ENCODE measurements around the gene XXYLT1.

XXYLT1 gene

GRCh38 chr3:195070336-195070735 lies 200.6 kb downstream of the XXYLT1 start:
- Histone ChIP-seq H3K9ac (ENCODE audit: low read depth, low read length) (no peak overlapping the region), H3K36me3 (ENCODE audit: insufficient read depth, low read length) (peaks cover 6% of the 10 kb centered on the region), H3K9me3 (ENCODE audit: control insufficient read depth, insufficient read depth, low read length) (no peaks in the 10 kb centered on the region), H3K4me1 (ENCODE audit: insufficient read depth, low read length) (no peaks in the 10 kb centered on the region)

- Histone ChIP-seq H3K9me3 (ENCODE audit: control insufficient read depth, insufficient read depth, low read length) (no peaks in the 10 kb centered on the region), H3K36me3 (ENCODE audit: insufficient read depth, low read length) (peaks cover 6% of the 10 kb centered on the region), H3K9ac (ENCODE audit: low read depth, low read length) (no peak overlapping the region), H3K4me1 (ENCODE audit: insufficient read depth, low read length) (no peaks in the 10 kb centered on the region)
Measured at GRCh38 chr3:195069501-195070251, 201.3 kb downstream of the XXYLT1 start.

- Histone ChIP-seq H3K9me3 (ENCODE audit: control insufficient read depth, insufficient read depth, low read length) (no peaks in the 10 kb centered on the region), H3K36me3 (ENCODE audit: insufficient read depth, low read length) (peaks cover 6% of the 10 kb centered on the region), H3K4me1 (ENCODE audit: insufficient read depth, low read length) (no peaks in the 10 kb centered on the region), H3K9ac (ENCODE audit: low read depth, low read length) (no peak overlapping the region)
Measured at GRCh38 chr3:195068084-195069080, 202.6 kb downstream of the XXYLT1 start.

GRCh38 chr3:195066441-195066841 lies 204.5 kb downstream of the XXYLT1 start:
- Histone ChIP-seq H3K4me1 (ENCODE audit: insufficient read depth, low read length) (no peaks in the 10 kb centered on the region), H3K36me3 (ENCODE audit: insufficient read depth, low read length) (peaks cover 6% of the 10 kb centered on the region), H3K9ac (ENCODE audit: low read depth, low read length) (no peak overlapping the region), H3K9me3 (ENCODE audit: control insufficient read depth, insufficient read depth, low read length) (no peaks in the 10 kb centered on the region)

- H3K9me3 ChIP-seq (ENCODE audit: control insufficient read depth, insufficient read depth, low read length) = no peaks in the 10 kb centered on the region
- H3K4me1 ChIP-seq (ENCODE audit: insufficient read depth, low read length) = no peaks in the 10 kb centered on the region
- peaks cover 6% of the 10 kb centered on the region for H3K36me3 ChIP-seq (ENCODE audit: insufficient read depth, low read length)
- no peak overlapping the region for H3K9ac ChIP-seq (ENCODE audit: low read depth, low read length)
Measured at GRCh38 chr3:195065864-195066185, 205.1 kb downstream of the XXYLT1 start.

GRCh38 chr3:195065142-195065863 lies 205.7 kb downstream of the XXYLT1 start:
- no peaks in the 10 kb centered on the region for H3K4me1 ChIP-seq (ENCODE audit: insufficient read depth, low read length)
- no peaks in the 10 kb centered on the region for H3K9me3 ChIP-seq (ENCODE audit: control insufficient read depth, insufficient read depth, low read length)
- peaks cover 6% of the 10 kb centered on the region for H3K36me3 ChIP-seq (ENCODE audit: insufficient read depth, low read length)
- no peak overlapping the region for H3K9ac ChIP-seq (ENCODE audit: low read depth, low read length)

GRCh38 chr3:195064300-195064931 lies 206.5 kb downstream of the XXYLT1 start:
- H3K36me3 ChIP-seq (ENCODE audit: insufficient read depth, low read length) = peaks cover 6% of the 10 kb centered on the region
- no peak overlapping the region for H3K9ac ChIP-seq (ENCODE audit: low read depth, low read length)
- no peaks in the 10 kb centered on the region for H3K4me1 ChIP-seq (ENCODE audit: insufficient read depth, low read length)
- H3K9me3 ChIP-seq (ENCODE audit: control insufficient read depth, insufficient read depth, low read length) = no peaks in the 10 kb centered on the region

- no peaks in the 10 kb centered on the region for H3K9me3 ChIP-seq (ENCODE audit: control insufficient read depth, insufficient read depth, low read length)
- no peak overlapping the region for H3K9ac ChIP-seq (ENCODE audit: low read depth, low read length)
Measured at GRCh38 chr3:195063581-195064193, 207.3 kb downstream of the XXYLT1 start.

GRCh38 chr3:195062866-195063540 lies 208.0 kb downstream of the XXYLT1 start:
- Histone ChIP-seq H3K36me3 (ENCODE audit: insufficient read depth, low read length) (no peaks in the 10 kb centered on the region), H3K9ac (ENCODE audit: low read depth, low read length) (no peak overlapping the region), H3K9me3 (ENCODE audit: control insufficient read depth, insufficient read depth, low read length) (no peaks in the 10 kb centered on the region), H3K4me1 (ENCODE audit: insufficient read depth, low read length) (no peaks in the 10 kb centered on the region)

More at GRCh38 chr3:195063581-195064193, 207.3 kb downstream of the XXYLT1 start:
- Histone ChIP-seq H3K4me1 (ENCODE audit: insufficient read depth, low read length) (no peaks in the 10 kb centered on the region), H3K36me3 (ENCODE audit: insufficient read depth, low read length) (0 out of 2 replicates have a peak, but pooled peaks cover 2% of the 10 kb centered on the region)

GRCh38 chr3:195061756-195062655 lies 209.0 kb downstream of the XXYLT1 start:
- H3K9me3 ChIP-seq (ENCODE audit: control insufficient read depth, insufficient read depth, low read length) = no peaks in the 10 kb centered on the region
- H3K9ac ChIP-seq (ENCODE audit: low read depth, low read length) = no peak overlapping the region
- H3K36me3 ChIP-seq (ENCODE audit: insufficient read depth, low read length) = no peaks in the 10 kb centered on the region
- H3K4me1 ChIP-seq (ENCODE audit: insufficient read depth, low read length) = no peaks in the 10 kb centered on the region

- H3K9ac ChIP-seq (ENCODE audit: low read depth, low read length) = no peak overlapping the region
- H3K36me3 ChIP-seq (ENCODE audit: insufficient read depth, low read length) = no peaks in the 10 kb centered on the region
- H3K4me1 ChIP-seq (ENCODE audit: insufficient read depth, low read length) = no peaks in the 10 kb centered on the region
- no peaks in the 10 kb centered on the region for H3K9me3 ChIP-seq (ENCODE audit: control insufficient read depth, insufficient read depth, low read length)
Measured at GRCh38 chr3:195060531-195061291, 210.2 kb downstream of the XXYLT1 start.

- H3K9me3 ChIP-seq (ENCODE audit: control insufficient read depth, insufficient read depth, low read length) = no peaks in the 10 kb centered on the region
- H3K36me3 ChIP-seq (ENCODE audit: insufficient read depth, low read length) = no peaks in the 10 kb centered on the region
- no peaks in the 10 kb centered on the region for H3K4me1 ChIP-seq (ENCODE audit: insufficient read depth, low read length)
- H3K9ac ChIP-seq (ENCODE audit: low read depth, low read length) = no peak overlapping the region
Measured at GRCh38 chr3:195060217-195060481, 210.8 kb downstream of the XXYLT1 start.
